ENCODE measurements around the gene PLAC1. TPM values are rescaled to one million over a fixed set of nuclear protein-coding genes. Genes with fewer than 3 reads are reported as not detected.

PLAC1 gene
- total and polyA plus RNA-seq, 11 donors: 0.62 TPM; not detected in 10

DNA sequence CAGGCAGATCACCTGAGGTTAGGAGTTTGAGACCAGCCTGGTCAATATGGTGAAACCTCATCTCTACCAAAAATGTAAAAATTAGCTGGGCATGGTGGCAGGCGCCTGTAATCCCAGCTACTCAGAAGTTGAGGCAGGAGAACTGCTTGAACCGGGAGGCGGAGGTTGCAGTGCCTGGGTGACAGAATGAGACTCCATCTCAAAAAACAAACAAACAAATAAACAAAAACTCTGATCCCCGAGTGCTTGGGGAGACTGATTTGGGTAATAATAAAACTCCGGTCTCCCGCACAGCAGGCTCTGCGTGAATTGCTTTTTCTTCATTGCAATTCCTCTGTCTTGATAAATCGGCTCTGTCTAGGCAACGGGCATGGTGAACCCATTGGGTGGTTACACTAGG is 124.9 kb downstream of the PLAC1 start:
- no peak overlapping the region for H3K27ac ChIP-seq
- peaks cover 0 to 5% (median 0%) of the 10 kb centered on the region in 9 donors for H3K27me3 ChIP-seq
- H3K9me3 ChIP-seq: no peaks in the 10 kb centered on the region
- TF ChIP-seq POLR2A (IDR thresholded peaks at IDR 0.05): no peak
- TF ChIP-seq, protein P1, sequence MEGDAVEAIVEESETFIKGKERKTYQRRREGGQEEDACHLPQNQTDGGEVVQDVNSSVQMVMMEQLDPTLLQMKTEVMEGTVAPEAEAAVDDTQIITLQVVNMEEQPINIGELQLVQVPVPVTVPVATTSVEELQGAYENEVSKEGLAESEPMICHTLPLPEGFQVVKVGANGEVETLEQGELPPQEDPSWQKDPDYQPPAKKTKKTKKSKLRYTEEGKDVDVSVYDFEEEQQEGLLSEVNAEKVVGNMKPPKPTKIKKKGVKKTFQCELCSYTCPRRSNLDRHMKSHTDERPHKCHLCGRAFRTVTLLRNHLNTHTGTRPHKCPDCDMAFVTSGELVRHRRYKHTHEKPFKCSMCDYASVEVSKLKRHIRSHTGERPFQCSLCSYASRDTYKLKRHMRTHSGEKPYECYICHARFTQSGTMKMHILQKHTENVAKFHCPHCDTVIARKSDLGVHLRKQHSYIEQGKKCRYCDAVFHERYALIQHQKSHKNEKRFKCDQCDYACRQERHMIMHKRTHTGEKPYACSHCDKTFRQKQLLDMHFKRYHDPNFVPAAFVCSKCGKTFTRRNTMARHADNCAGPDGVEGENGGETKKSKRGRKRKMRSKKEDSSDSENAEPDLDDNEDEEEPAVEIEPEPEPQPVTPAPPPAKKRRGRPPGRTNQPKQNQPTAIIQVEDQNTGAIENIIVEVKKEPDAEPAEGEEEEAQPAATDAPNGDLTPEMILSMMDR (IDR thresholded peaks at IDR 0.05): no peak
- 74 to 94% (median 89%) methylated on average over 9 of the region's 9 CpGs for WGBS, 4 donors
- no peak for DNase-seq
- no peak overlapping the region for H3K4me3 ChIP-seq
- H3K36me3 ChIP-seq: no peaks in the 10 kb centered on the region
- intact Hi-C loops (cut with DNase I): no loop called here
- no peak for ATAC-seq
- H3K4me1 ChIP-seq: peaks cover 0 to 20% (median 0%) of the 10 kb centered on the region in 12 donors

DNA sequence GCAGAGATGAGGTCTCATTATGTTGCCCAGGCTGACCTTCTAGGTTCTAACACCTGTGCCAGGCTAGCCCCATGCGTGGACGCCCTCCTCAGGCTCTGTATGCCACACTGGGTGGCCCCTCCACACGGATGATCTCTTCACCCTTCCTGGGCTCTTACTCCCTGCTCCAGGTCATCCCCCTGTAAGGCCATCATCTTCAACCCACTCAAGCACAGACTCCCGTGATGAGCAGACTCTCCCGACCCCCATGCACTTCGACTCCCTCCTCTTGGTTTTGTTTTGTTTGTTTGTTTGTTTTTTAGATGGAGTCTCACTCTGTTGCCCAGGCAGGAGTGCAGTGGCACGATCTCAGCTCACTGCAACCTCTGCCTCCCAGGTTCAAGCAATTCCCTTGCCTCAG is 127.4 kb downstream of the PLAC1 start:
- TF ChIP-seq, protein P1 (IDR thresholded peaks at IDR 0.05): no peak
- TF ChIP-seq POLR2A (IDR thresholded peaks at IDR 0.05): no peak
- WGBS, 4 donors: 82 to 95% (median 91%) methylated on average over 7 of the region's 7 CpGs

DNA sequence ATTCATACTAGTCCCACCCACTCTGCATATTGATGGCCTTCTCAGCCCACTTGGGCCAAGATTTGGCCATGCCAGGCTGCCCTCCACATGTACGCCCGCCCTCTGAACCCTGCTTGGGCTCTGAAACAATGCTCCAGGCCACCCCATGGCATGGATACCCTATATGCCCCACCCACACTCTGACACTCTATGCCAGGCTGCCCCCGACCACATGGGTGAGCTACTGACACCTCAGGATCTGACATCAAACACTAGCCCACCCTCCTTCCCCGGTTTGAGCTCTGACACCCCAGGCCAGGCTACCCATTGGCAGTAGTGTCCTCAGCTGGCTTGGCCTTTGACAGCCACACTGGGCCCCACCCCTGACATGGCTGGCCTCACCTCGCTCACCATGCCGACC is 128.8 kb downstream of the PLAC1 start:
- Histone ChIP-seq H3K4me1 (peaks cover 0 to 6% (median 0%) of the 10 kb centered on the region in 12 donors), H3K27me3 (peaks cover 0 to 5% (median 0%) of the 10 kb centered on the region in 9 donors), H3K27ac (no peak overlapping the region), H3K36me3 (no peaks in the 10 kb centered on the region), H3K9me3 (no peaks in the 10 kb centered on the region), H3K4me3 (no peak overlapping the region)
- intact Hi-C loops (cut with DNase I): loop anchor here in 1 of 10 donors (10.0 kb wide), 1 partner anchor 225 kb away; no protein-coding TSS in a partner anchor
- 86 to 94% (median 90%) methylated on average over 6 of the region's 6 CpGs for WGBS, 4 donors
- DNase-seq (no peak), ATAC-seq (no peak)
- TF ChIP-seq, protein P1 (IDR thresholded peaks at IDR 0.05): no peak
- TF ChIP-seq POLR2A (IDR thresholded peaks at IDR 0.05): no peak

More for the DNA sequence above, 127.4 kb downstream of the PLAC1 start:
- Histone ChIP-seq H3K4me3 (no peak overlapping the region), H3K4me1 (peaks cover 0 to 6% (median 0%) of the 10 kb centered on the region in 12 donors), H3K36me3 (no peaks in the 10 kb centered on the region), H3K27me3 (peaks cover 0 to 5% (median 0%) of the 10 kb centered on the region in 9 donors), H3K9me3 (no peaks in the 10 kb centered on the region), H3K27ac (no peak overlapping the region)
- DNase-seq (no peak), ATAC-seq (no peak)
- intact Hi-C loops (cut with DNase I): no loop called here

DNA sequence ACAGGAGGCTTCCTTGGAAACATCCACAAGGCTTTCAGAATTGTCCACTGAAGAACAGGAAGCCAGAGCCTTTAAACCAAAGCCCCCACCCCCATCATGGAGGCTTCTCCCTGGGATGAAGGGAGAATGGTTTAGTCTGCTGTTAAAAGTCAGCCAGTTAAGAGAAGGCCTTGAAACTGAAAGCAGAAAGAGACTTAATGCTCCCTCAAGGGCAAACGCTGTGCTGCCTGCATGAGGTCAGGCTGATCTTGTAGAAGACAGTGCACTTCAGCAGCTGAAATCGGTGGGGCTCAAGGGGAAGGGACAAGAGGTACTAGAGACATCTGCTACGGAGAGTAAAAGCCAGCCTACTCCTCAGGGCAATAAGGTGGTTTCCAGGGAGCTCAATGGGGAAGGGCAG is 129.3 kb downstream of the PLAC1 start:
- Histone ChIP-seq H3K27ac (no peak overlapping the region), H3K36me3 (no peaks in the 10 kb centered on the region), H3K9me3 (no peaks in the 10 kb centered on the region), H3K4me1 (peaks cover 0 to 6% (median 0%) of the 10 kb centered on the region in 12 donors), H3K27me3 (peaks cover 0 to 5% (median 0%) of the 10 kb centered on the region in 9 donors), H3K4me3 (no peak overlapping the region)
- intact Hi-C loops (cut with DNase I): loop anchor here in 1 of 10 donors (10.0 kb wide), 1 partner anchor 226 kb away; no protein-coding TSS in a partner anchor
- WGBS, 4 donors: 28 to 50% (median 39%) methylated on average over 3 of the region's 3 CpGs
- ATAC-seq (no peak), DNase-seq (no peak)
- no peak for TF ChIP-seq POLR2A (IDR thresholded peaks at IDR 0.05)
- TF ChIP-seq, protein P1 (IDR thresholded peaks at IDR 0.05): no peak
